Activated T-cell treated with anti-CD3 and anti-CD28 coated beads, Interleukin-2, amount 50 U/mL, for 72 hours (primary cell): ENCODE data around the gene MTREX. TPM values are rescaled to one million over a fixed set of nuclear protein-coding genes. Genes with fewer than 3 reads are reported as not detected.

Experiments
- ATAC-seq, 2 donors: fragments of 150-1000 bp; cut with Tn5 transposase; replicated peaks in 1 of 2; 2 replicates each; pipeline ENCODE4 v1.10.0; 2021; ENCODE audit warnings: moderate library complexity in 2 of 2, mild to moderate bottlenecking in 1 of 2
- DNase-seq, 2 donors: peaks; one replicate each; pipeline ENCODE4 v3.0.0; 2021 to 2022; ENCODE audit warnings: mixed read lengths in 1 of 2
- H3K27ac Mint-ChIP-seq: one replicate; pipeline ENCODE4 v1.8.0; 2022; ENCODE audit warnings: mild to moderate bottlenecking, moderate library complexity, mixed read lengths
- H3K27me3 Mint-ChIP-seq: one replicate; pipeline ENCODE4 v1.8.0; 2022; ENCODE audit warnings: low read depth, mixed read lengths
- H3K36me3 Mint-ChIP-seq, 2 donors: one replicate each; pipeline ENCODE4 v1.8.0; 2022; ENCODE audit warnings: mixed read lengths in 2 of 2, mild to moderate bottlenecking in 1 of 2; ENCODE audit not compliant: insufficient read depth in 2 of 2
- H3K4me1 Mint-ChIP-seq: one replicate; pipeline ENCODE4 v1.8.0; 2022; ENCODE audit warnings: low read depth, mixed read lengths
- H3K4me3 Mint-ChIP-seq, 2 donors: one replicate each; pipeline ENCODE4 v1.8.0; 2022; ENCODE audit warnings: mild to moderate bottlenecking in 2 of 2, mixed read lengths in 2 of 2, moderate library complexity in 2 of 2
- H3K9me3 Mint-ChIP-seq, 2 donors: one replicate each; pipeline ENCODE4 v1.8.0; 2022; ENCODE audit warnings: mixed read lengths in 2 of 2
- total RNA-seq, 2 donors: library from RNA; stranded (reverse); gene quantifications; one replicate each; pipeline ENCODE4 v1.2.3, GENCODE V29; 2022

Gene MTREX
- total RNA-seq, 2 donors from 2014 or later, result 65.4 to 70.7 TPM

- DNase-seq (no peak), ATAC-seq (no peak)
- Mint-ChIP-seq H3K4me3 (no peak overlapping the region), H3K9me3 (no peaks in the 10 kb centered on the region), H3K36me3 (peaks cover 0 to 7% of the 10 kb centered on the region in 2 donors), H3K27ac (no peak overlapping the region), H3K27me3 (no peaks in the 10 kb centered on the region), H3K4me1 (peaks cover 17% of the 10 kb centered on the region)
These were observed 144.2 kb downstream of the MTREX start for GRCh38 chr5:55451976-55452375.

- no peak for DNase-seq
- Mint-ChIP-seq H3K9me3 (no peaks in the 10 kb centered on the region), H3K4me3 (no peak overlapping the region), H3K36me3 (peaks cover 0 to 7% of the 10 kb centered on the region in 2 donors), H3K4me1 (peaks cover 17% of the 10 kb centered on the region), H3K27ac (no peak overlapping the region), H3K27me3 (no peaks in the 10 kb centered on the region)
- ATAC-seq, result no peak
These were observed 145.4 kb downstream of the MTREX start for GRCh38 chr5:55453211-55453610.

GRCh38 chr5:55454282-55454681 lies 146.5 kb downstream of the MTREX start:
- no peaks in the 10 kb centered on the region for H3K27me3 Mint-ChIP-seq
- H3K4me1 Mint-ChIP-seq, result peaks cover 17% of the 10 kb centered on the region
- ATAC-seq (no peak), DNase-seq (no peak)
- H3K9me3 Mint-ChIP-seq, result no peaks in the 10 kb centered on the region
- H3K27ac Mint-ChIP-seq, result no peak overlapping the region
- H3K36me3 Mint-ChIP-seq, result peaks cover 0 to 11% of the 10 kb centered on the region in 2 donors
- no peak overlapping the region for H3K4me3 Mint-ChIP-seq

- H3K27ac Mint-ChIP-seq, result no peak overlapping the region
- H3K4me1 Mint-ChIP-seq, result peaks cover 17% of the 10 kb centered on the region
- no peak for DNase-seq
- H3K9me3 Mint-ChIP-seq, result no peaks in the 10 kb centered on the region
- H3K27me3 Mint-ChIP-seq, result no peaks in the 10 kb centered on the region
- ATAC-seq, result peak; percentile 51 to 77
- no peak overlapping the region for H3K4me3 Mint-ChIP-seq
- H3K36me3 Mint-ChIP-seq, result peaks cover 0 to 11% of the 10 kb centered on the region in 2 donors
These were observed 148.6 kb downstream of the MTREX start for GRCh38 chr5:55456216-55456895.

- Mint-ChIP-seq H3K4me3 (no peak overlapping the region), H3K9me3 (no peaks in the 10 kb centered on the region), H3K4me1 (peaks cover 16% of the 10 kb centered on the region), H3K27me3 (no peaks in the 10 kb centered on the region), H3K27ac (no peak overlapping the region), H3K36me3 (peaks cover 0 to 8% of the 10 kb centered on the region in 2 donors)
- DNase-seq (no peak), ATAC-seq (no peak)
These were observed 151.8 kb downstream of the MTREX start for GRCh38 chr5:55459572-55459971.

GRCh38 chr5:55463613-55464012 lies 155.8 kb downstream of the MTREX start:
- Mint-ChIP-seq H3K27ac (no peak overlapping the region), H3K9me3 (no peaks in the 10 kb centered on the region), H3K4me1 (no peaks in the 10 kb centered on the region), H3K4me3 (no peak overlapping the region), H3K27me3 (no peaks in the 10 kb centered on the region), H3K36me3 (peaks cover 0 to 7% of the 10 kb centered on the region in 2 donors)
- ATAC-seq (no peak), DNase-seq (no peak)

- ATAC-seq (no peak), DNase-seq (no peak)
- no peaks in the 10 kb centered on the region for H3K27me3 Mint-ChIP-seq
- H3K36me3 Mint-ChIP-seq, result peaks cover 0 to 7% of the 10 kb centered on the region in 2 donors
- H3K27ac Mint-ChIP-seq, result no peak overlapping the region
- H3K9me3 Mint-ChIP-seq, result no peaks in the 10 kb centered on the region
- peaks cover 13% of the 10 kb centered on the region for H3K4me1 Mint-ChIP-seq
- no peak overlapping the region for H3K4me3 Mint-ChIP-seq
These were observed 160.2 kb downstream of the MTREX start for GRCh38 chr5:55467862-55468551.

- Mint-ChIP-seq H3K27ac (no peak overlapping the region), H3K27me3 (no peaks in the 10 kb centered on the region), H3K9me3 (no peaks in the 10 kb centered on the region), H3K36me3 (peaks cover 0 to 4% of the 10 kb centered on the region in 2 donors), H3K4me1 (peaks cover 13% of the 10 kb centered on the region), H3K4me3 (no peak overlapping the region)
- no peak for DNase-seq
- ATAC-seq, result no peak
These were observed 162.1 kb downstream of the MTREX start for GRCh38 chr5:55469839-55470238.

GRCh38 chr5:55470282-55470681 lies 162.5 kb downstream of the MTREX start:
- Mint-ChIP-seq H3K36me3 (peaks cover 0 to 4% of the 10 kb centered on the region in 2 donors), H3K27me3 (no peaks in the 10 kb centered on the region), H3K27ac (no peak overlapping the region), H3K9me3 (no peaks in the 10 kb centered on the region), H3K4me1 (peaks cover 13% of the 10 kb centered on the region), H3K4me3 (no peak overlapping the region)
- ATAC-seq (no peak), DNase-seq (no peak)

GRCh38 chr5:55471468-55471867 lies 163.7 kb downstream of the MTREX start:
- Mint-ChIP-seq H3K4me1 (peaks cover 13% of the 10 kb centered on the region), H3K4me3 (no peak overlapping the region), H3K36me3 (no peaks in the 10 kb centered on the region), H3K27ac (no peak overlapping the region), H3K27me3 (no peaks in the 10 kb centered on the region), H3K9me3 (no peaks in the 10 kb centered on the region)
- DNase-seq, result no peak
- no peak for ATAC-seq

GRCh38 chr5:55472642-55473041 lies 164.9 kb downstream of the MTREX start:
- Mint-ChIP-seq H3K36me3 (no peaks in the 10 kb centered on the region), H3K27ac (no peak overlapping the region), H3K4me3 (no peak overlapping the region), H3K27me3 (no peaks in the 10 kb centered on the region), H3K4me1 (peaks cover 13% of the 10 kb centered on the region), H3K9me3 (no peaks in the 10 kb centered on the region)
- DNase-seq, result no peak
- no peak for ATAC-seq
